HG03442 (cell line): ENCODE measurements around the gene TTC23L.
"Not testable (repeated sequence)": the region's sequence is repeated elsewhere in the genome, so short reads cannot be mapped to it uniquely, and the experiment has no call there.

Experiments used
- ATAC-seq: cut with Tn5 transposase; IDR thresholded peaks from one replicate; pipeline ENCODE4 v1.9.1; 2021; ENCODE audit warnings: mild to moderate bottlenecking, moderate library complexity; ENCODE audit not compliant: unreplicated experiment

Gene TTC23L

GRCh38 chr5:34838785-34839714, at the start of gene TTC23L:
TTC23L (plus strand) TSS chr5:34839164; CDS start chr5:34840672, 1,508 bp downstream.
- peak; percentile 98 for ATAC-seq

- ATAC-seq, result no peak
These were observed 49.3 kb upstream of the TTC23L start for GRCh38 chr5:34789639-34790038.

- no peak for ATAC-seq
These were observed 48.9 kb upstream of the TTC23L start for GRCh38 chr5:34790069-34790468.

- ATAC-seq, result no peak
These were observed 47.2 kb upstream of the TTC23L start for GRCh38 chr5:34791761-34792244.

- no peak for ATAC-seq
These were observed 36.0 kb upstream of the TTC23L start for GRCh38 chr5:34802834-34803563.

GRCh38 chr5:34803974-34804732, 34.8 kb upstream of the TTC23L start:
- ATAC-seq, result no peak

GRCh38 chr5:34804913-34805312, 34.1 kb upstream of the TTC23L start:
- ATAC-seq, result no peak

- ATAC-seq, result no peak
These were observed 32.4 kb upstream of the TTC23L start for GRCh38 chr5:34806532-34806931.

GRCh38 chr5:34811706-34812105, 27.3 kb upstream of the TTC23L start:
- no peak for ATAC-seq

- no peak for ATAC-seq
These were observed 25.5 kb upstream of the TTC23L start for GRCh38 chr5:34813509-34813908.

GRCh38 chr5:34817558-34818351, 21.2 kb upstream of the TTC23L start:
- ATAC-seq, result no peak

- ATAC-seq, result no peak
These were observed 20.2 kb upstream of the TTC23L start for GRCh38 chr5:34818717-34819116.

- no peak for ATAC-seq
These were observed 18.4 kb upstream of the TTC23L start for GRCh38 chr5:34820593-34820992.

- no peak for ATAC-seq
These were observed 15.8 kb upstream of the TTC23L start for GRCh38 chr5:34822956-34823715.

- ATAC-seq, result no peak
These were observed 12.6 kb upstream of the TTC23L start for GRCh38 chr5:34826347-34826746.

- ATAC-seq, result no peak
These were observed 11.1 kb upstream of the TTC23L start for GRCh38 chr5:34827588-34828506.

GRCh38 chr5:34830827-34831226, 8.1 kb upstream of the TTC23L start:
- ATAC-seq, result not testable (repeated sequence)

- no peak for ATAC-seq
These were observed 7.7 kb upstream of the TTC23L start for GRCh38 chr5:34831303-34831702.
